GM19467 (cell line): Measurements from ENCODE around the gene PLIN5.

Experiments used
- ATAC-seq: cut with Tn5 transposase; IDR thresholded peaks from one replicate; pipeline ENCODE4 v1.9.1; 2021; ENCODE audit warnings: mild to moderate bottlenecking, moderate library complexity; ENCODE audit not compliant: unreplicated experiment

Gene PLIN5, protein sequence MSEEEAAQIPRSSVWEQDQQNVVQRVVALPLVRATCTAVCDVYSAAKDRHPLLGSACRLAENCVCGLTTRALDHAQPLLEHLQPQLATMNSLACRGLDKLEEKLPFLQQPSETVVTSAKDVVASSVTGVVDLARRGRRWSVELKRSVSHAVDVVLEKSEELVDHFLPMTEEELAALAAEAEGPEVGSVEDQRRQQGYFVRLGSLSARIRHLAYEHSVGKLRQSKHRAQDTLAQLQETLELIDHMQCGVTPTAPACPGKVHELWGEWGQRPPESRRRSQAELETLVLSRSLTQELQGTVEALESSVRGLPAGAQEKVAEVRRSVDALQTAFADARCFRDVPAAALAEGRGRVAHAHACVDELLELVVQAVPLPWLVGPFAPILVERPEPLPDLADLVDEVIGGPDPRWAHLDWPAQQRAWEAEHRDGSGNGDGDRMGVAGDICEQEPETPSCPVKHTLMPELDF

DNA sequence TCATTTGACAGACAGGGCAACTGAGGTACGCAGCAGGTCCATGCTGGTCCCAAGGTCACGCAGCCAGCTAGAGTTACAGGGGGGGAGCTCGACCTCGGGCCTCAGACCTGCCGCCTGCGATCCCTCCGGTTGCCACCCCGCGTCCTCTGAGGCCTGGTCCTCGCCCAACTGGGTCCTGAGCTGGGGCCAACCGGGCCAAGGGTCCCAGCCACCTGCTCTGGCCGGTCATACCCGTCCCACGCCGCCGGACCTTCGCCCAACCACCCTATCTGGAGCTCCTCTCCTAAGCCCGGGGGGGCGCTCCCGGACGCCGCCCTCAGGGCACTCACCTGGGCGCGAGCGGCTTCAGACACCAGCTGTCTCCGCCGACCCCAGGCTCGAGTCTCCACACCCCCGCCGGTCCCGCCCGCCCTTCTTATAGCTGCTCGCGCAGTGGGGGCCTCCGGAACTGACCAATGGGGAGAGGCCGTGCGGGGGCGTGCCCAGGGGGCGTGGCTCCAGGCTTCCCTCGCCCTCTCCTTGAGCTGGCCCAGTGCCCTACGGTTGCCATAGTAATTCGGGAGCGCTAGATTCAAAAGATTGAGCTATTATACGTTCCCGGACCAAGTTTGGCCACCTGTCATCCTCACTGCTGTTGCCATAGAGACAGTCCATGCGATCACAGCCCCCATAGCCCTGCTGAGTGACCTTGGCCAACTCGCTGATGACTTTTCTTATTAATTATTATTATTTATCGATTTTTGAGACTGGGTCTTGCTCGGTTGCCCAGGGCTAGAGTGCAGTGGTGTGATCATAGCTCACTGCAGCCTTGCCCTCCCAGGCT, at the start of gene PLIN5:
Gene PLIN5, minus strand, starts transcription at position 389 of the 823 bp plus-strand sequence. CDS start 1,150 bp downstream, outside the sequence.
- no peak for ATAC-seq

DNA sequence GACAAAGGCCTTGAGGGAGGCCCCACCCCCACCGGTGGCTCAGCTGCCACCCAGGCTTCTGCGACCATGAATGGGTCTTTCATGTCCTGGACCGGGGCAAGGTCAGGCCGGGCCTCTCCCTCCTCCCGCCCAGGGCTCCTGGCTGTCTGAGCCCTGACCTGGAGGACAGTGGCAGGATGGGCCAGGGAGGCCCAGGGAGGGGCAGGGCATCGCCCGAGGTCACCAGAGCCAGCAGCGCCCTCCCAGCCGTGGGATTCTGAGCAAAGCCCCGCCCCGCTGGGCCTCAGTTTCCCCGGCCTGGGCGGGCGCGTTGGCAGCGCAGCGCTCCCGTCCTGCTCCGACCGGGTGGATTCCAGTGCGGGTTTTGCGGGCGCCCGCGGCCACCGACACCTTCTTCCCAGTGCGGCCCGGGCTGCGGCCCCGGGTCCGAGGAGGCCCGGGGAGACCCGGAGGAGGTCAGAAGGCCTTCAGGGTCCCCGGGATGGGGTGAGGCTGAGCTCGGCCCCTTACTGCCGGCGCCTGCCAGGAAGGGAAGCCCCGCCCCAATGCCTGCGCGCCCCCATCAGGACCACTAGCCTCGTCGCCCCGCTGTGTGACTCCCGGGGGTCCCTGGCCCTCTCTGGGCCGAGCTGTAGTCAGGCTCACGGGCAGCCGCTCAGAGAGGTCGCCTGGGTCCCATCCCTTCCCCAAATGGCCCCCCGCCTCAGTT, 49.1 kb upstream of the PLIN5 start:
- ATAC-seq: no peak

DNA sequence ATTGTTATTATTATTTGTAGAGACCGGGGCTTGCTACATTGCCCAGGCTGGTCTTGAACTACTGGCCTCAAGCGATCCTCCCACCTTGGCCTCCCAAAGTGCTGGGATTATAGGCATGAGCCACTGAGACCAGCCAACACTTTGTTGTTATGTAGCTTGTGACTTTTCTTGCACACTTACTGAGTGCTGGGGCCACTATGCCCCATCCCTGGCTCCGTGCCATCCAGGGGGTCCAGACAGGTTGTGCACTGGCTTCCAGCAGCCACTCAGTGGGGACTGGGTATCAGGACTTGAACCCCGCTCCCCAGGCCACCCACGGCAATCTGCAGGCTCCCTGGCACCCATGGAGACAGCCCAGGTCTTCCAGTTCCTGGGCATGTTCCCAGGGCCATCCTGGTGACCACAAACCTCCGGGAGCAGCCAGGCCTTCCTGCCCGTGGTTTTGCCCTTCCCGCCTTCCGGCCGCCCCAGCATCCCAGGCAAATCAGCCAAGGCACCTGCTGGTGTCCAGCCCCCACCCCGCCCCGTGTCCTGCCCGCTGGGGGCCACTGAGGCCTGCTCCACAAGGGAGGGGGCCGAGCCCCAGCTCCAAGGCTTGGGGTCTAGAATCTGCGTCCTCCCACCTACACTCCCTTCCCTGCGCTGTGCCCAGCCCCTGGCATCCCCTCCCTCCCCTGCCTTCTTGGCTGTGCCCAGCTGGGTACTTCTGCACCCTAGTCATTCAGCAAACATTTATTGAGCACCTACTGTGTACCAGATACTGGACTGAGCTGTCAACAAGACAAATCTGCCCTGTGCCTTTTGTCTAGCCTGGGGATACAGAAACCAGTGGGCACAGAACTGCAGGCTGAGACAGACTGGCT, 48.2 kb upstream of the PLIN5 start:
- ATAC-seq: no peak

DNA sequence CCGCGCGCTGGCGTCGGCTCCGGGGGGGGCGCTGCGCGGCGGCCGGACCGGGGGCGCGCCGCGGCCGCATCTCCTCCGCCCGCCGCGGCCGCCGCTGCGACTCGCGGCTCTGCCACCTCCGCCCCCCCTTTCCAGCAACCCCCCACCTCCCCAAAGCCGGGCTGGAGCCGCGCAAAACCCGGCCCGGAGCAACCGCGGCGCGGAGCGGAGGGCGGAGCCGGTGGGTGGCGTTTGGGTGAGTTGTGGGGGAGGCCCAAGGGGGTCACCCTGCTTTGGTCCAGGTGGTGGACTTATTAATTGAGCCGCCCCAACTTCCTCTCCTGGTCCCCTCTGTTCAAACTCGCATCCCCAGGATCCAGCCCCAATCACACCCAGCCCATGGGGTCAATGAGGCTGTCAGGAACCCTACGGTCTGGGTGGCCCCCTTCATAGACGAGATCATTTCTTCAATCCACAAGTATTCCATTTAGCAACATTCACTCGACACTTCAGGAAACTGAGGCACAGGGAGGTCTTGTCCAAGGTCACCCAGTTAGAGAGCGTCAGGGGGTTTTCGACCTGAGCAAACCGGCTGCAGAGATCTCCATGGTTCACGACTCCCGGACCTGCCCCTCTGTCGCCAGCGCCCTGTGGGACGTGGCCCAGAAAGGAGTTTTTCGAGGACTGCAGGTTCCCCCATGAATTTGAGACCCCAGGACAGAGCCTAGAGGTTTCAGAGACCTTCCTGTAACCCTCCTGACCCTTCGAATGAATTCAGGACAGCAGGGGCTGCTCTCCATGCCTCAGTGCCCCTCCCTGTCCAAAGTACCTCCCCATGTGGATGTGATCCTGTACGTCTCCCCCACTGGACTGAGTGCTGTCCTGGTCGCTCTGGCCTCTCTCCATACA, 46.9 kb upstream of the PLIN5 start:
- no peak for ATAC-seq

DNA sequence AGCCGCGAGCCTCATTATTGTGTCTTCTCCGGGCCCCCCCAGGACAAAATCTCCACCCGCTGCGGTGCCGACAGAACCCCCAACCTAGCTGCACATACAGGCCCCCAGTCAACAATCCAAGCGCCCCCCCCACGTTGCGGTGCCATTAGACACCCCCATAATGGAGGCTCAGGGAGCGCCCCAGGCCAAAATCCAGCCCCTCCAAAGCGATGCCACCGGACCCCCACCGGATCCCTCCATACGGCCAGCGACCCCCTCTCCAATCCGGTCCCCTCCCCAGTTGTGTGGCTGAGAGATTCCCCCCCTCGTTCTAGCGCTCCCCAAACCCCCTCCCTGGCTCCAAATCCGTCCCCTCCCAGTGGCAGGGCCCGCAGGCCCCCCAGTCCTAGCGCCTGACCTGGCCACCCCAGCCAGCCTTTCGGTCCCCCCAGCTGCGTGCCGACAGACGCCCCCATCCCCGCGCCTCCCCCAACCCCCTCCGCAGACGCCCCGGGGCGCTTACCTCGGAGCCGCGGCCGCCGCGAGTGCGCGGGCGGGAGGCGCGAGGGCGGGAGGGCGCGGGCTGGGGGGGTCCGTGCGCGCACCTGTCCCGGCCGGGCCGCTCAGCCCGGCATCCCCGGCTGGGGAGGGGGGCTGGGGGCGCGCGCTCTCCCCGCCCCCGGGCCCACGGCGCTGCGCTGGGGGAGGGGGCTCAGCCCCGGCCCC, 46.1 kb upstream of the PLIN5 start:
- ATAC-seq: no peak

DNA sequence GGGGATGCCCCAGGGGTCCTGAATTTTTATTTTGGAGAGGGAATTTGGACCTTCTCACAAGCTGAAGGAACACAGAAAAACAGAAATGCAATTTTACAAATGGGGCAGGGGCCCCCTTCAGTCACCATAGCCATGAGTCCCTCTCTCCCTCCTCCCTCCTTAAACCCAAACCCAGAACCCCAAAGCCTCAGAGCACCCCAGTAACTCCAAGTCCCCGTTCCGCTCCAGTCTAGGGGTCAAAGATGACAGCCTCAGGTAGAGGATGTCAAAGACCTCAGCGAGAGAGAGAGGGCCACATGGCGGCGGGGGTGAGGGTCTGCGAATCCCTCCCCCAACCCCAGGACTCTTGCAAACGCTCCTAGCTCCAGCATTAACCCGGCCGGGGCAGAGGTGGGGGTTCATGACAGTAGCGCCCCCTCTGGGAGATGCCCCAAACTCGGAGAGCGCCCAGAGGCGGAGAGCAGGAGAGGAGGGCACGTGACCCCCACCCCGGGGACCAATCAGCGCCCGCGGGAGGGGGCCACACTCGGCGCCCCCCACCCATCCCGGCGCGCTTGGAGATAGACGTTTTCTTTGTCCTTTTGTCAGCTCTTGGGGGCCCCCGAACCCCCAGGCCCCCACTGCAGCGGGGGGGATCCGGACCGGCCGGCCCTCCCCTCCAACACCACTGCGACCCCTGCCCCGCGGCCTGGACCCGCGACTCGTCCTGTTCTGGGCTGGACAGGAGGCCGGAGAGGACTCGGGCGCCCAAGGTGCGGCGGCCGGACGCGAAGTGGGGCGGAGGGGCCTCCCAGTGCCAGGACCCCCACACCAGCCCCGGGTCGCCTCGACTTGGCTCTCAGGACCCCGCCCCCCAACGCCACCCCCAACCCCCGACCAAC, 45.2 kb upstream of the PLIN5 start:
- no peak for ATAC-seq

DNA sequence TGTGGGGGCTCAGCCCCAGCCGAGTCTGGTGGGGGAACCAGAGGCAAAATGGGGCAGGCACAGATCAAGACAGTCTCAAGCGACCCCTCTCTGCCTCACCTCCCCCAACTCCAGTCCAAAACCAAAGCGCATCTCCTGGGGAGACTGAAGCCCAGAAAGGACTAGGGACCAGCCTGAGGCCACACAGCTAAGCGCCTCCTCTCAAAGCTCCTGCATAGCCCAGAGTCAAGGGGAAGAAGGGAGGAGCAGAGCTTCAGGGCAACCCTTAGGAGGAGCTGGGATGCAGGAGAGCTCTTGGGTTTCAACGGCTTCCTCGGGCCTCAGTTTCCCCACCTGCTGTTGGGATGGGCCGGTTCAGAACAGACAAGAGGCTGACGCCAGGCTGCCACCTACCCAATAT, 44.4 kb upstream of the PLIN5 start:
- ATAC-seq: no peak

DNA sequence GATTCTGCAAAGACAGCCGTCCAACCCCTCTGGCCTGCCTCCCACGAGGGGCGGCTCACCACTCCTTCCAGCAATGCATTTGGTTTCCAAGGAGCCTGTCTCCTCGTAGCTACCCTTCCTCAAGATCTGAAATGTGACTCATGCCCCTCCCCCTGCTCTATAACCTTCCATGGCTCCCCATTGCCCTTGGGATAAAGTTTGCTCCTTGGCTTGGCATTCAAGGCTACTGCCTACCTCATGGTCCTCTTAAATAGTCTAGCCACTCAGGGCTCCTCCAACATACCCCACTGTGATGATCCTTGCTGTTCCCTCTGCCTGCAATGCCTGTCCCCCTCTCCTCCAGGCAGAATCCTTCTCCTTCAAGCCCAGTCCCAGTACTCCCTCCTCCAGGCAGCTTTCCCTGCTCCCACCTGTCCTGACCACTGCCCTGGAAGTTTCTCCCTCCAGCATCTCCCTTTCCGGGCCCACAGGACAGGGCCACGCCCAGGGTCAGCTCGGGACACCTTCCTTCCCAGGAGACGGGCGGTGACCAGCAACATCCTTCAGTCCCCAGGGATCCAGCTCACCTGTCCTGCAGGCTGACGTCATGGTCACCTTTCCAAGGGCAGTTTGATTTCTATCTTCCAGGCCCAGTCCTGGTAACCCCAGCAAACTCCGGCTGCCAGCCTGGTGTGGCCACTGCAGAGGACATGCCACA, 43.7 kb upstream of the PLIN5 start:
- ATAC-seq: no peak

DNA sequence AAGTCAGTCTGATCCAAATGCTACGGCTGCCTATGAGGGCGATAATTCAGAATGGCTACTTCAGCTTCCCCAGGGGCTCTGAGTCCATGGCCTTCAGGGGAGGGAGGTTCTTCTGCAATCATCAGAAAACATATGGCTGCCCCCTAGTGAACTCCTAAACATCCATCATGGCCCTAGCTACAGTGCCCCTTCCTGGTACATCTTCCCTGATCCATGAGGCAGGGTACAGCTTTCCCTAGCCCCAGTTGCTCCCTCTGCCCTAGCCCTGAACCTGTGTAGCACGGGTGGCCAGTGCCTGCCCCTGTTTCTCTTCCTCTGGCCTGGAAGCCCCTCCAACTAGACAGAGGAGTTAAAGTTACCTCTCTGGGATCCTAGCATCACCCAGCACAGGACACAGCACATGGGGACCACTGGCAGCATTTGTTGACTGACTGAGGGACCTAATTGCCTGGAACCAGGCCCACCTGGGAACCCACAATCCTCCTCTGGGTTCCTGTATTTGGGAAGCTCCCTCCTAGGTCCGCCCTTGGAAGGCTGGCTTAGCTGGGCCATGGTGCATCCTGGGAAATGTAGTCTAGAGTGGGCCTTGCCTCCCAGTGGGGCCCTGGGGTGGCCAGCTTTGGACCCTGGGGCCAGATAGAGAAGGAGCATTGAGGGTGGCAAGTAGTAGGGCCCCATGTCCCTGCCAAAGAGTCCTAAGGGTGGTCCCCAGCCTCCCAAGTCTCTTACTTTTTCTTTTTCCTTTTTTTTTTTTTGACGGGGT, 42.2 kb upstream of the PLIN5 start:
- no peak for ATAC-seq

DNA sequence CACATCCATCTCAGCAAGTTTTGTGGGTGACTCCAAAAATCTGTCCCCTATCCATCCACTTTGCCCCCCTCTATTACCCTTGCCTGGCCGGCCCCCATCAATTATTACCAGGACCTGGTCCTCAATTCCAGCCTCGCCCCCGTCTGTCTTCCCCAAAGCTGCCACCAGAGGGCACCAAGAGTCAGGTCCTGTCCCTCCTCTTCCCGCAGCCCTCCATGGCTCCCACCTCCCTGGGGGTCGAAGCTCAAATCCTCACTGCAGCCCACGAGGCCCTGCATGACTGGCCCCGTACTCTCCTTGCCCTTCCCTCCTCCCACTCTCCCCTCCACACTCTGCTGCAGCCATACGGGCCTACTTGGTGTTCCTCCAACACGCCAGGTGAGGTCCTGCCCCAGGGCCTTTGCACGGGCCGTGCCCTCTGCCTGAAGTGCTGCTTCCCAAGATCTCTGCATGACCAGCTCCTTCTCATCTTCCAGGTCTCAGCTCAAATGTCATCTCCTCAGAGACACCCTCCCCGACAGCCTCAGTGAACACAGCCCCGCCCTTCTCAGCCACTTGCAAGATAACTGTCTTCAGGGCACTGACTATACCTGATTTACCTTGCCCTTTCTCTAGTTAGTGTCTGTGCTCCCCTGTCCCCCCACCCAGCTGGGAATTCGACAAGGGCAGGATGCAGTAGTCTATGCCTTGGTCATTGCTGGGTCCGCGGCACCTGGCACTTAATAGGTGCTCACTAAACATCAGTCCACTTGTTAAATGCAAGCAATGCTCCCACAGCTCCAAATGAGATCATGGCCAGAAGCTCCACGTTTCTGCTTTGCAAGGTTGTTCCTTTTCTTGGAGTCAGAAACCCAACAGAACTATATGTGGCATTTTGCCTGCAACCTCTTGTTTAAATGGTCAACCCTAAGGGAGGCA, 41.3 kb upstream of the PLIN5 start:
- no peak for ATAC-seq

DNA sequence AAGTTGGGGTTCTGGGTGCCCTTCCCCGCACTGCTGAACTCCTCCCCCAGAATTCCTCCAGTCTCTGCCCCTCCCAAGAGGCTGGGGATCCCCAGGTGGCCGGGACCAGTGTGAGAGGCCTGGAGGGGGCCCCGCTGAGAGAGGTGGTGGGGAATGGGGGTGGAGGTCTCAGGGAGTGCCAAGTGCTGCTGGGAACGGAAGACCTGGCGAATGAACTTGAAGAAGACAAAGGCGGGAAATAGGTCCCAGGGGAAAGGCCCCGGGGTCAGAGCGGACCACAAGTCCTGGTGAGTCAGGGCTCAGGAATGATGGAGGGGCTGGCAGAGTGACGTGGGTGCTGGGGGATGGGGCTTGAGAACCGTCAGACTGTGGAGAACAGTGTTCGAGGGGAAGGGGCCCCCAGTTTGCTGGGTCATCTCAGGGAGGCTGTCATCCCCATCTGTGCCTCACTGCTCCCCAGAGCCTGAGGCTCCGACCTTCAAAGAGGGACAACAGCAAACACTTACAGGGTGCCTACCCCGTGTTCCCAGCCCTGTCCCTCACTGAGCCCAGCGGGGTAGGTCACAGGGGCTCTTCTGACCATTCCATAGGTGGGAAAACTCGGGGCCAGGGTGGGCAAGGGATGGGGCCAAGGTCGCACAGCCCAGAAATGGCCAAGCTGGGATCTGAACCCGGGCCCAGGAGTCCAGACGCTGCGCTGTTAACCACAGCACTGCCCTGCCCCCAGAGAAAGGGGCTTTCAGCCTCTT, 40.4 kb upstream of the PLIN5 start:
- ATAC-seq: no peak

DNA sequence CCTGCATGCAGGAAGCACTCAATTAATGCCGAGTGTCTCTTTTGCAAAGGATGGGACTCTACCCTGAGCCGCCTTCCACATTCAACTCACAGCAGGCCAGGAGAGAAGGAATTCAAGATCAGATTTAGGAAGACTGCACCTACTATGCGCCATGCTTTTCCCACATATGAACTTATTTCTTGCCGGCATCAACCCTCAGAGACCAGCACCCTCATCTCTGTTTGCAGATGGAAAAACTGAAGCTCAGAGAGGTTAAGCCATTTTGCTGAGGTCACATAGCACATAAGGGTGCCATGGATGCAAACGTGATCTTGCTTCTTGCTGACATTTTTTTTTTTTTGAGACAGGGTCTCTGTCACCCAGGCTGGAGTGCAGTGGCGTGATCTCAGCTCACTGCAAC, 38.7 kb upstream of the PLIN5 start:
- no peak for ATAC-seq

DNA sequence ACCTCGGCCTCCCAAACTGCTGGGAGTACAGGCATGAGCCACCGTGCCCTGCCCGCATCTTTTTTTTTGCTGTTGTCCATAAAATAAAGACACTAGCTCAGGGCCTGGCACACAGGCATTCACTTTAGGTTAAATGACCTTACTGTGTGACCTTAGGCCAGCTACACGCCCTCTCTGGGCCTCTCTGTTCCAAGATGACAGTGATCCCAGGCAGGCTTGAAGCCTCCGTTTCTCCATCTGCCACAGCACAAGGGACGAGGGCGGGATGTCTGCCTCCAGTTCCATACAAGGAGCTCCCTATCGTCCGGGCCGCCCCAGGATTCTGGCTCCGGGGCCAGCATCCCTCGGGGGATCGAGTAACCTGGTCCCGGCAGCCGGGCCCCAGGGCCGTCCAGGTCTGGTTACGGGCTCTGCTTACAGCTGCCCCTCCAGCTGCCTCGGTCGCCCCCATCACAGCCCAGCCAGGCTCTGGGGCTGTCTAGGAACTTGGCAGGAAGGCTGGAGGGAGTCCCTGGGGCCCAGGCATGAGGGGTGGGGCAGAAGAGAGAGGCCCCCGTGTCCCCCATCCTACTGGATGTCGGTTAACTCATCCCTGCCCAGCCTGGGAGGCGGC, 36.4 kb upstream of the PLIN5 start:
- no peak for ATAC-seq

DNA sequence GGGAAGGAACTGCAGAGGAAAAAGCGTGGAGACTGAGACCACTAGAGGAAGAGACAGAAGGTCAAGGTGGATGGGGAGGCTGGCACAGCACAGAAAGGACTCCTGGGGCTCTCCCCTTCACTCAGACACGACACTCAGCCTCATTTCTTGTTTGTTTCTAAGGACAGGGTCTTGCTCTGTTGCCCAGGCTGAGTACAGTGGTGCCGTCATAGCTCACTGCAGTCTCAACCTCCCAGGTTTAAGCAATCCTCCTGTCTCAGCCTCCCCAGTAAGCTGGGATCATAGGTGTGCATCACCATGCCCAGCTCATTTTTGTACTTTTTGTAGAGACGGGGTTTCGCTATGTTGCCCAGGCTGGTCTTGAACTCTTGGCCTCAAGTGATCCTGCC, 35.9 kb upstream of the PLIN5 start:
- no peak for ATAC-seq
